ENCODE results near the gene COL11A1. TPM values are rescaled to one million over a fixed set of nuclear protein-coding genes. Genes with fewer than 3 reads are reported as not detected.
"Not testable (repeated sequence)": the region's sequence is repeated elsewhere in the genome, so short reads cannot be mapped to it uniquely, and the experiment has no call there.

COL11A1 gene
- polyA plus RNA-seq (2012; ENCODE audit: missing spikeins), result 0.08 TPM

- TF ChIP-seq POLR2A (IDR thresholded peaks at IDR 0.05; ENCODE audit: low read depth, low read length), result no peak
- TF ChIP-seq POLR2AphosphoS5 (IDR thresholded peaks at IDR 0.05; ENCODE audit: low read depth, low read length), result no peak
- no peak for TF ChIP-seq TAF1 (IDR thresholded peaks at IDR 0.05; ENCODE audit: borderline replicate concordance, low read depth, low read length)
- no peak for FAIRE-seq
- DNase-seq (ENCODE audit: insufficient read length), result no peak
Observed at GRCh38 chr1:103108376-103109150, at the start of gene COL11A1. Gene COL11A1, minus strand, starts transcription at chr1:103108522. Its CDS starts 344 bp downstream, at chr1:103108178.

GRCh38 chr1:103156966-103157365 is 48.6 kb upstream of the COL11A1 start:
- no peak for FAIRE-seq
- DNase-seq (ENCODE audit: insufficient read length), result no peak
- TF ChIP-seq POLR2AphosphoS5 (IDR thresholded peaks at IDR 0.05; ENCODE audit: low read depth, low read length), result no peak
- TF ChIP-seq POLR2A (IDR thresholded peaks at IDR 0.05; ENCODE audit: low read depth, low read length), result no peak
- no peak for TF ChIP-seq TAF1 (IDR thresholded peaks at IDR 0.05; ENCODE audit: borderline replicate concordance, low read depth, low read length)

GRCh38 chr1:103146166-103146565 is 37.8 kb upstream of the COL11A1 start:
- DNase-seq (ENCODE audit: insufficient read length), result no peak
- TF ChIP-seq POLR2A (IDR thresholded peaks at IDR 0.05; ENCODE audit: low read depth, low read length) (no peak), POLR2AphosphoS5 (IDR thresholded peaks at IDR 0.05; ENCODE audit: low read depth, low read length) (no peak), TAF1 (IDR thresholded peaks at IDR 0.05; ENCODE audit: borderline replicate concordance, low read depth, low read length) (no peak)
- no peak for FAIRE-seq

- no peak for FAIRE-seq
- DNase-seq (ENCODE audit: insufficient read length), result no peak
- no peak for TF ChIP-seq TAF1 (IDR thresholded peaks at IDR 0.05; ENCODE audit: borderline replicate concordance, low read depth, low read length)
- TF ChIP-seq POLR2AphosphoS5 (IDR thresholded peaks at IDR 0.05; ENCODE audit: low read depth, low read length), result no peak
- TF ChIP-seq POLR2A (IDR thresholded peaks at IDR 0.05; ENCODE audit: low read depth, low read length), result no peak
Observed at GRCh38 chr1:103145449-103145848, 37.1 kb upstream of the COL11A1 start.

- DNase-seq (ENCODE audit: insufficient read length), result no peak
- TF ChIP-seq POLR2AphosphoS5 (IDR thresholded peaks at IDR 0.05; ENCODE audit: low read depth, low read length), result no peak
- FAIRE-seq, result no peak
Observed at GRCh38 chr1:103144681-103145080, 36.4 kb upstream of the COL11A1 start.

- no peak for DNase-seq (ENCODE audit: insufficient read length)
- no peak for FAIRE-seq
- TF ChIP-seq POLR2AphosphoS5 (IDR thresholded peaks at IDR 0.05; ENCODE audit: low read depth, low read length) (no peak), TAF1 (IDR thresholded peaks at IDR 0.05; ENCODE audit: borderline replicate concordance, low read depth, low read length) (no peak), POLR2A (IDR thresholded peaks at IDR 0.05; ENCODE audit: low read depth, low read length) (no peak)
Observed at GRCh38 chr1:103142461-103142860, 34.1 kb upstream of the COL11A1 start.

- TF ChIP-seq TAF1 (IDR thresholded peaks at IDR 0.05; ENCODE audit: borderline replicate concordance, low read depth, low read length) (no peak), POLR2AphosphoS5 (IDR thresholded peaks at IDR 0.05; ENCODE audit: low read depth, low read length) (no peak), POLR2A (IDR thresholded peaks at IDR 0.05; ENCODE audit: low read depth, low read length) (no peak)
- no peak for FAIRE-seq
- no peak for DNase-seq (ENCODE audit: insufficient read length)
Observed at GRCh38 chr1:103129796-103130195, 21.5 kb upstream of the COL11A1 start.

GRCh38 chr1:103129255-103129654 is 20.9 kb upstream of the COL11A1 start:
- no peak for FAIRE-seq
- DNase-seq (ENCODE audit: insufficient read length), result no peak
- TF ChIP-seq TAF1 (IDR thresholded peaks at IDR 0.05; ENCODE audit: borderline replicate concordance, low read depth, low read length), result no peak
- no peak for TF ChIP-seq POLR2AphosphoS5 (IDR thresholded peaks at IDR 0.05; ENCODE audit: low read depth, low read length)
- no peak for TF ChIP-seq POLR2A (IDR thresholded peaks at IDR 0.05; ENCODE audit: low read depth, low read length)

GRCh38 chr1:103128256-103128655 is 19.9 kb upstream of the COL11A1 start:
- not testable (repeated sequence) for FAIRE-seq; DNase-seq (ENCODE audit: insufficient read length)

- TF ChIP-seq POLR2AphosphoS5 (IDR thresholded peaks at IDR 0.05; ENCODE audit: low read depth, low read length), result no peak
- TF ChIP-seq POLR2A (IDR thresholded peaks at IDR 0.05; ENCODE audit: low read depth, low read length), result no peak
- TF ChIP-seq TAF1 (IDR thresholded peaks at IDR 0.05; ENCODE audit: borderline replicate concordance, low read depth, low read length), result no peak
- DNase-seq (ENCODE audit: insufficient read length), result no peak
- no peak for FAIRE-seq
Observed at GRCh38 chr1:103125219-103125618, 16.9 kb upstream of the COL11A1 start.

GRCh38 chr1:103122983-103123720 is 14.8 kb upstream of the COL11A1 start:
- DNase-seq (ENCODE audit: insufficient read length), result no peak
- TF ChIP-seq TAF1 (IDR thresholded peaks at IDR 0.05; ENCODE audit: borderline replicate concordance, low read depth, low read length), result no peak
- no peak for TF ChIP-seq POLR2A (IDR thresholded peaks at IDR 0.05; ENCODE audit: low read depth, low read length)
- TF ChIP-seq POLR2AphosphoS5 (IDR thresholded peaks at IDR 0.05; ENCODE audit: low read depth, low read length), result no peak
- FAIRE-seq, result no peak

GRCh38 chr1:103120981-103121380 is 12.7 kb upstream of the COL11A1 start:
- TF ChIP-seq TAF1 (IDR thresholded peaks at IDR 0.05; ENCODE audit: borderline replicate concordance, low read depth, low read length) (no peak), POLR2AphosphoS5 (IDR thresholded peaks at IDR 0.05; ENCODE audit: low read depth, low read length) (no peak), POLR2A (IDR thresholded peaks at IDR 0.05; ENCODE audit: low read depth, low read length) (no peak)
- FAIRE-seq, result no peak
- DNase-seq (ENCODE audit: insufficient read length), result no peak

Measured in GM12892 (cell line).